Measurements from ENCODE around the gene SURF4.

SURF4 gene

DNA sequence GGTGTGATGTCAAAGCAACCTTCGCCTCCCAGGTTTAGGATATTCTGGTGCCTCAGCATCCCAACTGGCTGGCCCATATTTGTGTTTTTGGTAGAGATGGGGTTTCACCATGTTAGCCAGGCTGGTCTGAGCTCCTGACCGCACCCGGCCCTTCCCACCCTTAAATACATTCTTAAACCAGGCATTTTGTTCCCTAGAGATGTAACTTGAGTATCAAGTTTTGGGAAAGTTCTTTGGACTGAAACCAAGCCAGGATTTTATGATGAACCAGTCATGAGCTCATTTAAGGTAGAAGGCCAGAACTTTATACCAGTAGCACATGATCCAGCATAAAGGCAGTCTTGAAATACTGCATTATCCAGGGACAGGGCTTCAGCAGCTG lies 24.3 kb downstream of the SURF4 start:
- no peaks in the 10 kb centered on the region for H3K27me3 ChIP-seq (ENCODE audit: insufficient read depth, low read length)
- no peak overlapping the region; the same call in 1 of the 2 replicates for H3K27ac ChIP-seq (ENCODE audit: low read depth, low read length)
- H3K36me3 ChIP-seq (ENCODE audit: insufficient read depth, low read length), result peaks cover 55% of the 10 kb centered on the region
- no peak overlapping the region for H3K9ac ChIP-seq (ENCODE audit: low read depth, low read length)
- no peaks in the 10 kb centered on the region for H3K9me3 ChIP-seq (ENCODE audit: insufficient read depth, low read depth, low read length)
- WGBS, result 90% methylated on average over 3 of the region's 3 CpGs
- peaks cover 3% of the 10 kb centered on the region for H3K4me1 ChIP-seq (ENCODE audit: insufficient read depth, low read length)
- H3K4me3 ChIP-seq (ENCODE audit: low read length), result no peak overlapping the region

DNA sequence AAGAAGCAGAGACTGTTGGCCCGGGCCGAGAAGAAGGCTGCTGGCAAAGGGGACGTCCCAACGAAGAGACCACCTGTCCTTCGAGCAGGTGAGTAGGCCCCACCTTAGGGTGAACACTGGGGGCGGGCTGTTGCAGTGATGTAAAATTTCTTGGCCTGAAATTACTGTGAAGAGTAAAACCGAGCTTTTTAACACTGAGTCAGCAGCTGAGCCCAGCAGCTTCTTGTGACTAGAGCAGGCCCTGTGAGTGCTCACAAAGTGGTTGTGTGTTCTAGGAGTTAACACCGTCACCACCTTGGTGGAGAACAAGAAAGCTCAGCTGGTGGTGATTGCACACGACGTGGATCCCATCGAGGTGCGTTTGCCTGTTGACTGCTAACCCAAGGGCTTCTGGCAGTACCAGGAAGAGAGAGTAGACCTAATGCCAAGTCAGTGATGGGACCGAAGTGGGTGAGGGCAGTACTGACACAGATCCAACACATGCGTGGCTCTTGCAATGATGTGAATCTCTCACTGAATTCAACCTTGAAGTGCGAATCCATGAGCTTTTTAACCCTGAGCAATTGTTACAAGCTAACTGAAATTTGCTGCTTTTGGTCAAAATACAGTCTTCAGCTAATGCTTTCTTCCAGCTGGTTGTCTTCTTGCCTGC lies 25.8 kb downstream of the SURF4 start:
- H3K9ac ChIP-seq (ENCODE audit: low read depth, low read length), result peak overlapping the region; percentile 100
- peaks cover 7% of the 10 kb centered on the region for H3K4me1 ChIP-seq (ENCODE audit: insufficient read depth, low read length)
- 89% methylated on average over 15 of the region's 15 CpGs for WGBS
- peaks cover 69% of the 10 kb centered on the region for H3K36me3 ChIP-seq (ENCODE audit: insufficient read depth, low read length)
- H3K9me3 ChIP-seq (ENCODE audit: insufficient read depth, low read depth, low read length), result no peaks in the 10 kb centered on the region
- peak overlapping the region; percentile 89 for H3K4me3 ChIP-seq (ENCODE audit: low read length)
- H3K27ac ChIP-seq (ENCODE audit: low read depth, low read length), result peak overlapping the region; percentile 97; the same call in 1 of the 2 replicates
- H3K27me3 ChIP-seq (ENCODE audit: insufficient read depth, low read length), result no peaks in the 10 kb centered on the region

DNA sequence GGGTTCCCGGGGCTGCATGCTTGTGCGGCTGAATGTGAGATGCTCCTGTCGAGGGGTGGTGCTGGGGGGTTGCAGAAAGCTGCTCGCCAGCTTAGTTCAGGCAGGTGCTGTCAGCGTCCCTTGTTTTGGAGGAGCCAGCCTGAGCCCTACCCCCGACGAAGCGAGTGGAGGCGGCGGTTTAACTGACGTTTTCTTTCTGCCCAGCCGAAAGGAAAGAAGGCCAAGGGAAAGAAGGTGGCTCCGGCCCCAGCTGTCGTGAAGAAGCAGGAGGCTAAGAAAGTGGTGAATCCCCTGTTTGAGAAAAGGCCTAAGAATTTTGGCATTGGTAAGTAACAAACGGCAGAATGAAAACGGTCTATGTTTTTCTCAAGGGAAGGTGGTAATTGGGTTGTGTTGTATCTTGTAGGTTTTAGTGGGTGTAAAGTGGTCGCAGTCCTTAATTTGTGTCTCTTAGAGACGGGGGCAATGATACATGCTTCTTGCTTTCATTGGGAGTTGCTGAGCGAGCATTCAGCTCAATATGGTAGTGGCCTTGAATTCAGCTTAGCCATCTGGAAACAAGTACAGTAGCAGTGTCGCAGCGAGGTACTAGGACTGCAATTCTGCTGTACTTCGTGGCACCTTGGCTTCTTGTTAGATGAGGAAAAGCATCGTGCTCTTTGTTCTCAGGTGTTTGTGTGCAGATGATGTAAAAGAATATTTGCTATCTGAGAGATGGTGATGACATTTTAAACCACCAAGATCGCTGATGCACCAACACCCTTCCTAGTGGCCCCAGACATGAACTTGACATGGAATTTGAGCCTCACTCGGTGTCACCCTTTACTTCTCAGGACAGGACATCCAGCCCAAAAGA lies 26.9 kb downstream of the SURF4 start:
- peaks cover 78% of the 10 kb centered on the region for H3K36me3 ChIP-seq (ENCODE audit: insufficient read depth, low read length)
- H3K27ac ChIP-seq (ENCODE audit: low read depth, low read length), result peak overlapping the region; percentile 97
- H3K9ac ChIP-seq (ENCODE audit: low read depth, low read length), result peak overlapping the region; percentile 100
- H3K4me3 ChIP-seq (ENCODE audit: low read length), result peak overlapping the region; percentile 89
- no peaks in the 10 kb centered on the region for H3K9me3 ChIP-seq (ENCODE audit: insufficient read depth, low read depth, low read length)
- 16% methylated on average over 25 of the region's 25 CpGs for WGBS
- peaks cover 7% of the 10 kb centered on the region for H3K4me1 ChIP-seq (ENCODE audit: insufficient read depth, low read length)
- H3K27me3 ChIP-seq (ENCODE audit: insufficient read depth, low read length), result no peaks in the 10 kb centered on the region

DNA sequence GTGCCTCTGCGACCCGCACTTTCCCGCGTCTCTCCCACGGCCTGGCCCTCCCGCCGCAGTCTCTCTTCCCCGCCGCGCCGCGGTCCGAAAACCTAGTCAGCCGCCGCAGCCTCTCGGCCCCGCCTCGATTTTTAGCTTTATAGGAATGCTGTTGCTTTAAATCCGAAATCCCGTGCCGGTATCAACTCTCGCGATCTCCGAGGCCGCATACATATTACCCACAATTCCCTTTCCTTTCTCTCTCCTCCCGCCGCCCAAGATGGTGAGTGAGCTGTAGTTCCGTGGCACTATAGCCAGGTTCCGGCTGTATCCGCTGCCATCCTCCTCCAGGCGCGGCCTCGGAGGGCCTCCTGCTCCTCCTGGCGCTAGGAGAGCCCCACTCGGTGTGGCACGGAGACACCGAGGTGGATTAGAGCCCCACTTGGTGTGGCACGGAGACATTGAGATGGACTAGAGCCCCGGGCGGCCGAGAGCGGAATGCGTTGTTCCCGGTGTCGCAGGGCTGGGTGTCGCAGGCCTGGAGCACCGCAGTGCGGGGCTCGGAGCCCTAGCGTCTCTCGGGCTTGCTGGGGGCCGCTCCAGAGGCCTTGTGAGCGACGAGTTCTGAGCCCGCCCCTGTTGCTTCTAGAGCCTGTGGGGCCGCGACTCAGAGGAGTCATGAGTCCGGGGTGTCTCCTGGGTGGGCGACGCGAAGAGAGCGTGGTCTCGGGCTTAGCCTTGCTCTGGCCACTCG lies 27.7 kb downstream of the SURF4 start, which contains the start of the genes MED22 and RPL7A:
TSS of gene MED22 (minus strand) at position 147 of the 733 bp plus-strand sequence. CDS start 1,469 bp downstream, outside the sequence.
TSS of gene RPL7A (plus strand) at position 234 of the 733 bp plus-strand sequence. CDS start at position 260, 26 bp downstream.
- WGBS, result under 1% methylated on average over 64 of the region's 64 CpGs
- H3K36me3 ChIP-seq (ENCODE audit: insufficient read depth, low read length), result peaks cover 79% of the 10 kb centered on the region

DNA sequence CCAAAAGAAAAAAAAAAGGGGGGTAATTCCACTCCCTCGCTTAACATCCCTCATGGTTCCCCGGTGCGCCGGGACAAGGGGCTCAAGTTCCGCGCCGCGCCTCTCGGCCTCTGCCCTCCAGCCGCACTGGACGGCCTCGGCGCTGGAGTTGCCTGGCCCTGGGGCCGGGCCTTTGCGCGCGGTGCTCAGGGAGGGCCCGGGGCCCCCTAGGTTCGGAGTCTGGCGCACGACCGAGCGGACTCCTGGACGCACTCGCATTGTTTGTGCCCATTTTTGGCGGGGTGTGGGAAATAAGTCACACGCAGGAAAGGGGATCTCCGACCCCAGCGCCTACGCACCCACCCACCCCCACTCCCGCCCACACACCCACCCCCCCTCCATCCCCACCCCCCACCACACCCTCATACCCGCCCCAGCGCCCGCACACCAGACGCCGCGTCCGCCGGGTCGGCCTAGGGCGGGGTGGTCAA lies 28.3 kb downstream of the SURF4 start:
- peak overlapping the region; percentile 100 for H3K9ac ChIP-seq (ENCODE audit: low read depth, low read length)
- H3K27ac ChIP-seq (ENCODE audit: low read depth, low read length), result peak overlapping the region; percentile 97
- no peaks in the 10 kb centered on the region for H3K27me3 ChIP-seq (ENCODE audit: insufficient read depth, low read length)
- H3K4me3 ChIP-seq (ENCODE audit: low read length), result peak overlapping the region; percentile 89
- H3K4me1 ChIP-seq (ENCODE audit: insufficient read depth, low read length), result peaks cover 7% of the 10 kb centered on the region
- peaks cover 79% of the 10 kb centered on the region for H3K36me3 ChIP-seq (ENCODE audit: insufficient read depth, low read length)
- under 1% methylated on average over 36 of the region's 41 CpGs for WGBS
- H3K9me3 ChIP-seq (ENCODE audit: insufficient read depth, low read depth, low read length), result no peaks in the 10 kb centered on the region

More for the DNA sequence above, 27.7 kb downstream of the SURF4 start, which contains the start of the genes MED22 and RPL7A:
- H3K27me3 ChIP-seq (ENCODE audit: insufficient read depth, low read length), result no peaks in the 10 kb centered on the region
- H3K9ac ChIP-seq (ENCODE audit: low read depth, low read length), result peak within 1 kb of the TSS; percentile 100
- H3K9me3 ChIP-seq (ENCODE audit: insufficient read depth, low read depth, low read length), result no peaks in the 10 kb centered on the region
- peaks cover 7% of the 10 kb centered on the region for H3K4me1 ChIP-seq (ENCODE audit: insufficient read depth, low read length)
- H3K27ac ChIP-seq (ENCODE audit: low read depth, low read length), result peak within 1 kb of the TSS; percentile 97
- peak within 1 kb of the TSS; percentile 89 for H3K4me3 ChIP-seq (ENCODE audit: low read length)

DNA sequence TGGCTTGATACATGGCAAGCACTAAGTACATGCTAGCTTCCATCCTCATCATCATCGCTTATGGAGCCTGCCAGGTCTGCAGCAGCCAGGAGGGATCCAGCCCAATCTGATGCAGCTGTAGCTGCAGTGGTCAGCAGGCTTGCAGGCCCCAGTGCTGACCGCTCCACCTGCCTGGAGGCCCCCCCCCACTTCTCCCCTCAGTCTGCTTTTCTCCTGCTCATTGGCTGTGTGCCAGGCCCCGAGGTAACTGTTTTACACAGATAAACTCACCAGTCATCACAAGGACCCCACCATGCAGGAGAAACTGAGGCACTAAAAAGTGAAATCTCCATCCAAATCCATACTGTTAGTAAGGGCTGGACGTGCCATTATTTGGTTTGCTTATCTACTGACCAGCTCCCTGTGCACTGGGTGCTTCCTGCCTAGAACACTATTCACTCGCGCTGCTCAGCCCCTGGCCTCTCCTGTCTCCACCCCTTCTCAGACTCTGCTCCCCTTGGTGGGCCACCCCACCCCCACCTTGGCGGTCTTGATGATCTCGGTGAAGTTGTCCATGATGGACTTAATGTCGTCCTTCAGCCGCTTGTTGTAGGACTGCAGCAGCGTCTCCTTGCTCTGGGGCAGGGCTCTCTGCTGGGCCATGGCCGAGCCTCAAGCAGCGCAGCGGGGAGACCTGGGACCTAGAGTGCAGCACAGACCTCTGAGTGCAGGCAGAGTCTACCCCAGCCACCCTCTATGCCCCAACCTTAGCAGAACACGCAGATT lies 29.7 kb downstream of the SURF4 start:
- H3K27me3 ChIP-seq (ENCODE audit: insufficient read depth, low read length), result no peaks in the 10 kb centered on the region
- WGBS, result 80% methylated on average over 15 of the region's 15 CpGs
- no peaks in the 10 kb centered on the region for H3K9me3 ChIP-seq (ENCODE audit: insufficient read depth, low read depth, low read length)
- peak overlapping the region; percentile 89 for H3K4me3 ChIP-seq (ENCODE audit: low read length)
- H3K4me1 ChIP-seq (ENCODE audit: insufficient read depth, low read length), result peaks cover 7% of the 10 kb centered on the region
- H3K9ac ChIP-seq (ENCODE audit: low read depth, low read length), result peak overlapping the region; percentile 100
- peaks cover 79% of the 10 kb centered on the region for H3K36me3 ChIP-seq (ENCODE audit: insufficient read depth, low read length)
- no peak overlapping the region; the same call in 1 of the 2 replicates for H3K27ac ChIP-seq (ENCODE audit: low read depth, low read length)

DNA sequence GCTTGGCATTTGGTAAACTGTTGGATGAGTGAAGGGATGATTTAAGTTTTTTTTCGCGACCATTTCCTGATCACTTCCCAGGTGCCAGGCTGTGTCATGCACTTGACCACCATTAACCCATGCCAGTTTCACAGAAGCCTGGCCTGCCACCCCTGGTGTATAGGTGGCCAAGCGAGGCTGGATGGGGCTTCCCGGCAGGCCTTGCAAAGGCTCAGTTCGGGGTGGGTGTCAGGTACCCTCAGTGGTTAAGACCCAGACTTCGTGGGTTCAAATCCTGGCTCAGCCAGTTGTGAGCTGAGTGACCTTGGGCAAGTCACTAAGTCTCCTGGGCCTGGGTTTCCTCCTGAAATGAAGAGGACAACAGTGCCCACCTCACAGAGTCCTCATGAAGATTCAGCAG lies 30.3 kb downstream of the SURF4 start:
- H3K9me3 ChIP-seq (ENCODE audit: insufficient read depth, low read depth, low read length), result no peaks in the 10 kb centered on the region
- peaks cover 7% of the 10 kb centered on the region for H3K4me1 ChIP-seq (ENCODE audit: insufficient read depth, low read length)
- no peaks in the 10 kb centered on the region for H3K27me3 ChIP-seq (ENCODE audit: insufficient read depth, low read length)
- H3K9ac ChIP-seq (ENCODE audit: low read depth, low read length), result no peak overlapping the region
- H3K4me3 ChIP-seq (ENCODE audit: low read length), result no peak overlapping the region
- 96% methylated on average over 6 of the region's 6 CpGs for WGBS
- peaks cover 79% of the 10 kb centered on the region for H3K36me3 ChIP-seq (ENCODE audit: insufficient read depth, low read length)
- no peak overlapping the region for H3K27ac ChIP-seq (ENCODE audit: low read depth, low read length)

DNA sequence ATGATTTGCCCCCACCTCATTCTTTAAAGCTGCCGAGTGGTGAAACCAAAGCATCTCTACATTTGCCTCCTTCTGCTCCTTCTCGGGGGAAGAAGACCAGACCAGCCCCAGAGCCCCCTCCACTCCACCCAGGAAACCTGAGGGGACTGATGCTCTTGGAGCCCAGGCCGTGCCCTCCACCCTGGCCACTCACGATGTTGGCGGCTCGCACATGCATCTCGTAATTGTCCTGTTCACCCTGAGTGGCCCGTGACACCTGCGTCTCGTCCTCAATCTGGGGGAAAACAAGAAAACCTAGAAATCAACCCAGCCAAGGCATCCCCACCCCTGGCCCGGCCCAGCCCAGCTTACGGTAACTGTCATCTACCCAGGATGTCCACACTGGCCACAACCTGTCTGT lies 30.9 kb downstream of the SURF4 start:
- H3K4me1 ChIP-seq (ENCODE audit: insufficient read depth, low read length), result peaks cover 7% of the 10 kb centered on the region
- H3K9ac ChIP-seq (ENCODE audit: low read depth, low read length), result no peak overlapping the region
- 96% methylated on average over 12 of the region's 12 CpGs for WGBS
- no peaks in the 10 kb centered on the region for H3K27me3 ChIP-seq (ENCODE audit: insufficient read depth, low read length)
- H3K9me3 ChIP-seq (ENCODE audit: insufficient read depth, low read depth, low read length), result no peaks in the 10 kb centered on the region
- H3K36me3 ChIP-seq (ENCODE audit: insufficient read depth, low read length), result peaks cover 79% of the 10 kb centered on the region
- H3K27ac ChIP-seq (ENCODE audit: low read depth, low read length), result no peak overlapping the region
- no peak overlapping the region for H3K4me3 ChIP-seq (ENCODE audit: low read length)

DNA sequence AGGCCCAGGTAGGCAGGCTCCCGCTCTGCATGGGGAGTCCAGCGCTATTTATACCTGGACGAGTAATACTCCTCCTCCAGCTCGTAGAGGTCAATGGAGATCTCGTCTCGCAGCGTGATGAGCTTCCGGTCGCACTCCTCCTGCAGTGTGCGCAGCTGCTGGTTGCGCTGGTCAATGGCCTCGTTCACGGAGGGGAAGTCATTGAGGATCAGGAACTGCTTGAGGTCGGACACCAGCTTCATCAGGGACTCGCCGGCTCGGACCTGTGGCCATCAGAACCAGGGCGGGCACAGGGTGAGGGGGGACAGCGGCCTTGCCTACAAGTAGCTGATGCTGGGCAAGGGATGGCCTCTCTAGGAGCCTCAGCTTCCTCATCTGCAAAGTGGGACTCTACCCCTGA lies 31.8 kb downstream of the SURF4 start:
- peaks cover 79% of the 10 kb centered on the region for H3K36me3 ChIP-seq (ENCODE audit: insufficient read depth, low read length)
- WGBS, result 96% methylated on average over 19 of the region's 19 CpGs

DNA sequence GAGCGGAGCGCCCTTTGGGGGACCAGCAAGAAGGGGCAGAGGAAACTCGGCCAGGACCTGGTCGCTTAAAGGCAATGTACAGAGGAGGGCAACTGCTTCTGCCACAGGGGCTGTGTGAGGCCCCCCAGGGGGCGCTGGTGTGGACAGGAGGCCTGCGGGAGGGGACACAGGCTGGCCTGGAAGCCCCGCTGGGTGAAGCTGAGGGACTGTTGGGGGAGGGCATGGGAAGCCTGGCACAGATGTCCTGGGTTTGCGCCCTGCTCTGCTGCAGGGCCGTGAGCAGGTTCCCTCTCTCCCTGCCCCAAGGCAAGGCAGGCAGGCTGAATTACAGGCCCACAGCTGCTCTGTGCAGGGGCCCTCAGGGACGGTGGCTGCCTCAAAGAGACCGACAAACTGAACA lies 33.3 kb downstream of the SURF4 start:
- Histone ChIP-seq H3K27ac (ENCODE audit: low read depth, low read length) (no peak overlapping the region; the same call in 1 of the 2 replicates), H3K4me3 (ENCODE audit: low read length) (no peak overlapping the region), H3K36me3 (ENCODE audit: insufficient read depth, low read length) (peaks cover 79% of the 10 kb centered on the region), H3K9me3 (ENCODE audit: insufficient read depth, low read depth, low read length) (no peaks in the 10 kb centered on the region), H3K27me3 (ENCODE audit: insufficient read depth, low read length) (no peaks in the 10 kb centered on the region), H3K4me1 (ENCODE audit: insufficient read depth, low read length) (peaks cover 7% of the 10 kb centered on the region), H3K9ac (ENCODE audit: low read depth, low read length) (no peak overlapping the region)
- WGBS, result 84% methylated on average over 11 of the region's 11 CpGs

More for the DNA sequence above, 31.8 kb downstream of the SURF4 start:
- H3K9me3 ChIP-seq (ENCODE audit: insufficient read depth, low read depth, low read length), result no peaks in the 10 kb centered on the region
- peaks cover 7% of the 10 kb centered on the region for H3K4me1 ChIP-seq (ENCODE audit: insufficient read depth, low read length)
- no peaks in the 10 kb centered on the region for H3K27me3 ChIP-seq (ENCODE audit: insufficient read depth, low read length)
- no peak overlapping the region for H3K27ac ChIP-seq (ENCODE audit: low read depth, low read length)
- H3K9ac ChIP-seq (ENCODE audit: low read depth, low read length), result no peak overlapping the region
- no peak overlapping the region for H3K4me3 ChIP-seq (ENCODE audit: low read length)

Measured in HUES64 (cell line).